A673 (cell line): ENCODE data around the gene EGFR. TPM values are rescaled to one million over a fixed set of nuclear protein-coding genes. Genes with fewer than 3 reads are reported as not detected.

ENCODE experiments used
- BruUV-seq: library from RNA; stranded (reverse); fragments of 400-500 nt; replicated peaks from 2 replicates; lab custom pipeline; 2021; lab: Mats Ljungman, UMichigan
- CTCF ChIA-PET: fragments of 300-600 bp; sonication (Branson Sonifier 250); formaldehyde crosslinking; loops from one replicate; lab custom pipeline; 2022; ENCODE audit warnings: antibody characterized with exemption; lab: Charles Lee
- POLR2A ChIA-PET: fragments of 300-600 bp; sonication (Branson Sonifier 250); formaldehyde crosslinking; loops from one replicate; lab custom pipeline; 2022; ENCODE audit warnings: antibody characterized with exemption; ENCODE audit not compliant: low non-redundant PET; lab: Charles Lee
- DNase-seq: peaks from one replicate; pipeline ENCODE4 v3.0.0-alpha.2; 2015; ENCODE audit warnings: low spot score
- H3K27ac ChIP-seq: fragments of 200-600 bp; sonication (generic); 2 replicates; pipeline ENCODE4 v1.5.1; 2016; ENCODE audit warnings: mixed run types, low read depth, mild to moderate bottlenecking, mixed read lengths, antibody characterized with exemption, low read length; ENCODE audit not compliant: poor library complexity, severe bottlenecking
- H3K27me3 ChIP-seq: fragments of 200-600 bp; sonication (generic); replicated peaks from 2 replicates; pipeline ENCODE4 v1.6.1; 2017; ENCODE audit warnings: mixed run types, low read depth, mild to moderate bottlenecking, mixed read lengths, antibody characterized with exemption, low read length; ENCODE audit not compliant: insufficient read depth, poor library complexity
- H3K36me3 ChIP-seq: fragments of 200-600 bp; sonication (generic); 2 replicates; pipeline ENCODE4 v1.6.1; 2016; ENCODE audit warnings: mixed run types, mild to moderate bottlenecking, mixed read lengths, antibody characterized with exemption, low read length; ENCODE audit not compliant: insufficient read depth, poor library complexity, severe bottlenecking
- H3K4me1 ChIP-seq: fragments of 200-600 bp; sonication (generic); 2 replicates; pipeline ENCODE4 v1.6.1; 2017; ENCODE audit warnings: mixed run types, mild to moderate bottlenecking, mixed read lengths, antibody characterized with exemption, low read length; ENCODE audit not compliant: insufficient read depth, poor library complexity, severe bottlenecking
- H3K4me3 ChIP-seq: fragments of 200-600 bp; sonication (generic); 2 replicates; pipeline ENCODE4 v1.5.1; 2016; ENCODE audit warnings: low read depth, mixed run types, mild to moderate bottlenecking, mixed read lengths, low read length; ENCODE audit not compliant: poor library complexity, severe bottlenecking
- H3K9me3 ChIP-seq: fragments of 200-600 bp; sonication (generic); 2 replicates; pipeline ENCODE4 v1.6.1; 2016; ENCODE audit warnings: mixed run types, low read depth, mild to moderate bottlenecking, mixed read lengths, antibody characterized with exemption, low read length; ENCODE audit not compliant: poor library complexity, severe bottlenecking
- EZH2 ChIP-seq: fragments of 200-600 bp; sonication (generic); IDR thresholded peaks from 2 replicates; pipeline ENCODE4 v1.6.1; 2017; ENCODE audit warnings: borderline replicate concordance, low read depth, mild to moderate bottlenecking, mixed read lengths, antibody characterized with exemption, low read length; ENCODE audit not compliant: poor library complexity, severe bottlenecking
- intact Hi-C: fragments of 100-400 bp; cut with micrococcal nuclease; formaldehyde crosslinking; loops from one replicate; pipeline ENCODE4 v1.10.0; 2022; ENCODE audit not compliant: unreplicated experiment
- total RNA-seq: library from RNA; stranded (reverse); gene quantifications from 2 replicates; pipeline ENCODE4 v1.2.3, GENCODE V29; 2021
- TF ChIP-seq, protein P1 (sequence below): fragments of 300-800, 200-600 bp; sonication (generic); conservative IDR thresholded peaks from 2 replicates; pipeline ENCODE4 v1.5.1; 2017; ENCODE audit warnings: low read depth, mild to moderate bottlenecking, antibody characterized with exemption, low read length, moderate library complexity, mixed read lengths

EGFR gene
- total RNA-seq, 1 experiment from 2014 or later = 0.84 TPM

GRCh38 chr7:54987772-54988171 is 31.0 kb upstream of the EGFR start:
- DNase-seq = no peak
- ChIA-PET CTCF (no interaction called here), POLR2A (no interaction called here)
- TF ChIP-seq, protein P1, sequence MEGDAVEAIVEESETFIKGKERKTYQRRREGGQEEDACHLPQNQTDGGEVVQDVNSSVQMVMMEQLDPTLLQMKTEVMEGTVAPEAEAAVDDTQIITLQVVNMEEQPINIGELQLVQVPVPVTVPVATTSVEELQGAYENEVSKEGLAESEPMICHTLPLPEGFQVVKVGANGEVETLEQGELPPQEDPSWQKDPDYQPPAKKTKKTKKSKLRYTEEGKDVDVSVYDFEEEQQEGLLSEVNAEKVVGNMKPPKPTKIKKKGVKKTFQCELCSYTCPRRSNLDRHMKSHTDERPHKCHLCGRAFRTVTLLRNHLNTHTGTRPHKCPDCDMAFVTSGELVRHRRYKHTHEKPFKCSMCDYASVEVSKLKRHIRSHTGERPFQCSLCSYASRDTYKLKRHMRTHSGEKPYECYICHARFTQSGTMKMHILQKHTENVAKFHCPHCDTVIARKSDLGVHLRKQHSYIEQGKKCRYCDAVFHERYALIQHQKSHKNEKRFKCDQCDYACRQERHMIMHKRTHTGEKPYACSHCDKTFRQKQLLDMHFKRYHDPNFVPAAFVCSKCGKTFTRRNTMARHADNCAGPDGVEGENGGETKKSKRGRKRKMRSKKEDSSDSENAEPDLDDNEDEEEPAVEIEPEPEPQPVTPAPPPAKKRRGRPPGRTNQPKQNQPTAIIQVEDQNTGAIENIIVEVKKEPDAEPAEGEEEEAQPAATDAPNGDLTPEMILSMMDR = no peak
- no peak for TF ChIP-seq EZH2
- H3K9me3 ChIP-seq = no peaks in the 10 kb centered on the region
- H3K27me3 ChIP-seq = no peaks in the 10 kb centered on the region
- H3K4me1 ChIP-seq = no peaks in the 10 kb centered on the region
- H3K27ac ChIP-seq = no peak overlapping the region
- intact Hi-C loops = no loop called here
- no TSS peak for BruUV-seq
- H3K36me3 ChIP-seq = no peaks in the 10 kb centered on the region
- no peak overlapping the region for H3K4me3 ChIP-seq

DNA sequence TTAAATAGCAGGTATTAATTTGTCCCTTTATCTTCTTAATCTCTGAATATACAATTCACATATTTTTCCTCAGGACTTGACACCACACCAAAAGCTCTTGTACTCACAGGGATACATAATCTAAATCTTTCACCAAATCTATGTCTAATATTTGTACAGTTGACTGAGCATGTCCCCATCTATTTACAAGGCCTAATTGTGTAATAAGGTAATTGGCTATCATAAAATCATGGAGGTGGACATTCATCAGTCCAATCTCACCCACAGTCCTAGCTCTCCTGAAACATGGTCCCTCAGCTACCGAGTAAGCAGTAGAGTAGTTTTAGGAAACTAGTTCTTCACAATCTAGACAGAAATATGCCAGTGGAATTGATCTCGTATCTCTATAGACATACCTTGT is 30.3 kb upstream of the EGFR start:
- Histone ChIP-seq H3K36me3 (no peaks in the 10 kb centered on the region), H3K4me1 (no peaks in the 10 kb centered on the region), H3K27ac (no peak overlapping the region), H3K9me3 (no peaks in the 10 kb centered on the region), H3K27me3 (no peaks in the 10 kb centered on the region), H3K4me3 (no peak overlapping the region)
- intact Hi-C loops = no loop called here
- POLR2A ChIA-PET = no interaction called here
- BruUV-seq = no TSS peak
- TF ChIP-seq EZH2 = no peak
- TF ChIP-seq, protein P1 = no peak
- no peak for DNase-seq
- CTCF ChIA-PET = no interaction called here

DNA sequence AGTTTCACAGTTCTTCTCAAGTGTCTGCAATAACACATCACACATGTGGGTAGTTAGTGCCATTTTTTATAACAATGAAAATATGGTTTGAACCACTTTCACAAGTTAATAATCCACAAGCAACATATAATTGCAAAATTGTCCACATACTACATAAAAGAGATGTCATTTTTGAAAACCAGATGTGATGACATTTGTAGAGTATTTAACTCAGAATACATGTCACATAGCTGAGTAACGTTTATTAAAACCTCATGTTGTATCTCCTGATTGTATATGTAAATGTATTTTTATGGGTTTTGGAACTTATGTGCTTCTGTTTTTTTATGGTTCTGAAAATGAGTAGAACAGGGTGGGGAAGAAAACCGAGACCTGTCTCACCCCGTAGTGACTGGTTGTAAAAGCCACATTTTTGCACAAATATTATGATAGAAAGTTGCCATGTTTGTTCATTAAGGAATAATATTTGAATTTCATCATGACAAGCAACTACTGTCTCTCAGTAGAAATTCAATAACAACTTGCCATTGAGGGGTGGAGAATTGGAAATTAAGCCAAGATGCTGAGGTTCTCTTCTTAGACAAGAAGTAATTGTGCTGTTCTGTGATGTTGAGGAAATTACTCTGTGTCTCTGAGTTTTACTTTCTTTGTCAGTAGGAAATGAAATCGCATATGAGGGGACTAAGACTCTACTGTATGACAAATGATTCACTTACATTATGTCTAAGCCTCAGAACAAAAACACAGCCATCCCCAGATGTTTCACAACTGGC is 29.2 kb upstream of the EGFR start:
- Histone ChIP-seq H3K4me3 (no peak overlapping the region), H3K27ac (no peak overlapping the region), H3K36me3 (no peaks in the 10 kb centered on the region), H3K4me1 (no peaks in the 10 kb centered on the region), H3K9me3 (no peaks in the 10 kb centered on the region), H3K27me3 (no peaks in the 10 kb centered on the region)
- DNase-seq = no peak
- POLR2A ChIA-PET = no interaction called here
- CTCF ChIA-PET = no interaction called here
- BruUV-seq = no TSS peak
- TF ChIP-seq, protein P1 = no peak
- TF ChIP-seq EZH2 = no peak
- intact Hi-C loops = no loop called here
